ENCODE results near the gene TSR3. TPM values are rescaled to one million over a fixed set of nuclear protein-coding genes. Genes with fewer than 3 reads are reported as not detected.

TSR3 gene
- total RNA-seq, 1 donor from 2014 or later, result 60.6 TPM

DNA sequence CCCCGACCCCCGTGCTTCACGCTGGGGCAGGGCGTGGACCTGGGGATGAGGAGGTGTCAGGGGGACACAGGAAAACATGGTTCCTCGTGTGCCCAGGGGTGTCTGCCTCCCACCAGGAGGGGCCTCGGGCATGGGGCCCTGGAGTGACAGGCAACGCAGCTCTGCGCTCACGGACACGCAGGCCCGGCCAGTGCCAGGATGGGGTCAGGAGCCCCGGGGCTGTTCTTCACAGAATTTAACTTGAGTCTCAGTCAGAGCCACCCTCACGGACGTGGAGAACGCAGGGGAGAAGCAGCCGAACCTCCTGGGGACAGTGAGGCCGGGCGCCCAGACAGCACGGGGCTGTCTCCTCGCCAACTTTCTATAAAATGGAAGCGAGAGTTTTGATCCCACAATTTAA is 46.1 kb upstream of the TSR3 start:
- H3K36me3 ChIP-seq, result peaks cover 0 to 83% of the 10 kb centered on the region in 2 donors
- no peaks in the 10 kb centered on the region for H3K27me3 ChIP-seq

DNA sequence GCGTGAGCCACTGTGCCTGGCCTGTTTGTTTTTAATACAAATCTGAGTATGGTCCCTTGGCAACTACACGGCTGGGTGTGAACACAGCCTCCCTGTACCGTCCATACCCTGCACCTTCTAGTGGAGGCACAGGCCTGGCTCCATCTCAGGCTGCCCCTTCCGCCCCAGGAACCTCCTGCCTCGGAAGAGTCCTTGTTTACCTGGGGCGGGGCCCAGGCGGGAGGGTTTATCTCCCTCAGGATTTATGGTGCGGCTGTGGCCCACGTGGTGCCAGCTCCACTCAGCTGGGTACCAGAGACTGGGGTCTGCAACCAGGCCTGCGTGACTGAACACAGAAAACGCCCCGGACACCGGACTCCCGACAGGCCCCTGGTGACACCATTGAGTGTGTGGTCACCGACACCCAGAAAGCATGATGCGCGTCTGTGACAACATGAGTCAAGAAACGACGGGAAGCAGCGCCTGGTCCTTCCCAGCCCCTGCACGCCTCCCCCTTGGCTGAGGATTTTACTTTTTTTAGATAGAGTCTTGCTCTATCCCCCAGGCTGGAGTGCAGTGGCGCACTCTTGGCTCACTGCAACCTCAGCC is 43.9 kb upstream of the TSR3 start:
- Histone ChIP-seq H3K36me3 (peaks cover 0 to 83% of the 10 kb centered on the region in 2 donors), H3K9me3 (no peaks in the 10 kb centered on the region), H3K27me3 (no peaks in the 10 kb centered on the region), H3K27ac (no peak overlapping the region), H3K4me3 (no peak overlapping the region), H3K4me1 (no peaks in the 10 kb centered on the region)
- no peak for DNase-seq (ENCODE audit: extremely low spot score in 2 of 2)
- intact Hi-C loops (cut with DNase I), result no loop called here
- TF ChIP-seq POLR2AphosphoS5 (IDR thresholded peaks at IDR 0.05; ENCODE audit: insufficient read depth in 1 of 2, low read depth in 1 of 2), result no peak
- TF ChIP-seq POLR2A (IDR thresholded peaks at IDR 0.05), result no peak
- TF ChIP-seq, protein P1, sequence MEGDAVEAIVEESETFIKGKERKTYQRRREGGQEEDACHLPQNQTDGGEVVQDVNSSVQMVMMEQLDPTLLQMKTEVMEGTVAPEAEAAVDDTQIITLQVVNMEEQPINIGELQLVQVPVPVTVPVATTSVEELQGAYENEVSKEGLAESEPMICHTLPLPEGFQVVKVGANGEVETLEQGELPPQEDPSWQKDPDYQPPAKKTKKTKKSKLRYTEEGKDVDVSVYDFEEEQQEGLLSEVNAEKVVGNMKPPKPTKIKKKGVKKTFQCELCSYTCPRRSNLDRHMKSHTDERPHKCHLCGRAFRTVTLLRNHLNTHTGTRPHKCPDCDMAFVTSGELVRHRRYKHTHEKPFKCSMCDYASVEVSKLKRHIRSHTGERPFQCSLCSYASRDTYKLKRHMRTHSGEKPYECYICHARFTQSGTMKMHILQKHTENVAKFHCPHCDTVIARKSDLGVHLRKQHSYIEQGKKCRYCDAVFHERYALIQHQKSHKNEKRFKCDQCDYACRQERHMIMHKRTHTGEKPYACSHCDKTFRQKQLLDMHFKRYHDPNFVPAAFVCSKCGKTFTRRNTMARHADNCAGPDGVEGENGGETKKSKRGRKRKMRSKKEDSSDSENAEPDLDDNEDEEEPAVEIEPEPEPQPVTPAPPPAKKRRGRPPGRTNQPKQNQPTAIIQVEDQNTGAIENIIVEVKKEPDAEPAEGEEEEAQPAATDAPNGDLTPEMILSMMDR (IDR thresholded peaks at IDR 0.05), result no peak

More for the DNA sequence above, 46.1 kb upstream of the TSR3 start:
- TF ChIP-seq POLR2AphosphoS5 (IDR thresholded peaks at IDR 0.05; ENCODE audit: insufficient read depth in 1 of 2, low read depth in 1 of 2), result no peak
- TF ChIP-seq POLR2A (IDR thresholded peaks at IDR 0.05), result no peak
- TF ChIP-seq, protein P1 (IDR thresholded peaks at IDR 0.05), result no peak
- Histone ChIP-seq H3K9me3 (no peaks in the 10 kb centered on the region), H3K4me3 (no peak overlapping the region), H3K4me1 (no peaks in the 10 kb centered on the region), H3K27ac (no peak overlapping the region)
- intact Hi-C loops (cut with DNase I), result no loop called here
- no peak for DNase-seq (ENCODE audit: extremely low spot score in 2 of 2)

DNA sequence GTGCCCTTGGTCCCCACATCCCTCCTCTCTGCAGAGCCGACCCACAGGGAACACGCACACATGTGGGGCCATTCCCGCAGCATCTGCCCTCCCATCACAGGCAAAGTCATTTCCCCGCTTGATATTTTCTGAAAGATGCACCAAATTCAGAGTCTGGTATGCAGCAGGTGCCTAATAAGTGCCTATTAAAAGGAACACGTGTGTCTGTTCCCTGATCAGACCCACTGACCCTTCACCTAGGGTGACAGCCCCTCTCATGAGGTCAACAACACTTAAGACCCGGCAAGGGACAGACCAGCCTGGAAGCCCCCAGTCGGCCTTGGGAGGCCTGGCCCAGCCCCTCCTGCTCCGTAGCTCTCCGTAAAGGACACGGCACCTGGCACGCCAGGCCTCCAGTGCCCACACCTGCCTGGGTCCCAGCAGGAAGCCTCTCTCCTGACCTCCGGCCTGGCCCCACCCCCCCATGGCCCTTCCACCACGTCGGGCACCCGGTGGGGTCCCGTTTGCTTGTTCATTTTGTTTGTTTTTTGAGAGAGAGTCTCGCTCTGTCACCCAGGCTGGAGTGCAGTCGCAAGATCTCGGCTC is 42.8 kb upstream of the TSR3 start:
- no peak for DNase-seq (ENCODE audit: extremely low spot score in 2 of 2)
- no peaks in the 10 kb centered on the region for H3K27me3 ChIP-seq
- no peak overlapping the region for H3K27ac ChIP-seq
- H3K4me1 ChIP-seq, result no peaks in the 10 kb centered on the region
- H3K9me3 ChIP-seq, result no peaks in the 10 kb centered on the region
- intact Hi-C loops (cut with DNase I), result no loop called here
- peaks cover 0 to 90% of the 10 kb centered on the region in 2 donors for H3K36me3 ChIP-seq
- TF ChIP-seq, protein P1 (IDR thresholded peaks at IDR 0.05), result no peak
- TF ChIP-seq POLR2A (IDR thresholded peaks at IDR 0.05) (no peak), POLR2AphosphoS5 (IDR thresholded peaks at IDR 0.05; ENCODE audit: insufficient read depth in 1 of 2, low read depth in 1 of 2) (no peak)
- no peak overlapping the region for H3K4me3 ChIP-seq

DNA sequence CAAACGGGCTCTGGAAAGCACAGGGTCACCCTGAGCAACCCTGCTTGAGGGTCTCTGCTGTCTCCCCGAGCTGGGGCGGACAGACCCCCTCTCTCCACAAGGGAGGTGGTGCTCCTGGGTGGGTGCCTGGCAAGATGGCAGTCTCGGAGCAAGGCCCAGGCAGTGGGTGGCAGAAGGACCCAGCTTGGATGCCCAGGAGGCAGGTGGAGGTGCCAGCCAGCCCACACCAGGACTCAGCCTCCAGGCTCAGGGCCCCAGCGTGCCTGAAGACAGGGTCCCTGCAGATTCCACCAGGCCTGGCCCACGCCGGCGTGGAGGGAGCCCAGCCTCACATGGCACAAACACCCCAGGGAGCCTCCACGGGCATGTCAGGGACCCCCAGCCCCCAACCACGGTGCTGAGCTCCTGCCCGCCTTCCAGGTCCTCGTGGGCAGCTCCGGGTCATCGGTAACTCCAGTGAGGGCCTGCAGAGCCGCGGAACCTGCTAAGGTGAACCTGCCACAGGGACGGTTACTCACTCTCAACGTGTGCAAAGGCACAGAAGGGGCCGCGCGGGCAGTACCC is 42.0 kb upstream of the TSR3 start:
- no peaks in the 10 kb centered on the region for H3K27me3 ChIP-seq
- no peak overlapping the region for H3K27ac ChIP-seq
- no peak for DNase-seq (ENCODE audit: extremely low spot score in 2 of 2)
- TF ChIP-seq POLR2AphosphoS5 (IDR thresholded peaks at IDR 0.05; ENCODE audit: insufficient read depth in 1 of 2, low read depth in 1 of 2) (no peak), POLR2A (IDR thresholded peaks at IDR 0.05) (no peak)
- TF ChIP-seq, protein P1 (IDR thresholded peaks at IDR 0.05), result no peak
- no peak overlapping the region for H3K4me3 ChIP-seq
- peaks cover 0 to 84% of the 10 kb centered on the region in 2 donors for H3K36me3 ChIP-seq
- H3K9me3 ChIP-seq, result no peaks in the 10 kb centered on the region
- intact Hi-C loops (cut with DNase I), result no loop called here
- H3K4me1 ChIP-seq, result no peaks in the 10 kb centered on the region

DNA sequence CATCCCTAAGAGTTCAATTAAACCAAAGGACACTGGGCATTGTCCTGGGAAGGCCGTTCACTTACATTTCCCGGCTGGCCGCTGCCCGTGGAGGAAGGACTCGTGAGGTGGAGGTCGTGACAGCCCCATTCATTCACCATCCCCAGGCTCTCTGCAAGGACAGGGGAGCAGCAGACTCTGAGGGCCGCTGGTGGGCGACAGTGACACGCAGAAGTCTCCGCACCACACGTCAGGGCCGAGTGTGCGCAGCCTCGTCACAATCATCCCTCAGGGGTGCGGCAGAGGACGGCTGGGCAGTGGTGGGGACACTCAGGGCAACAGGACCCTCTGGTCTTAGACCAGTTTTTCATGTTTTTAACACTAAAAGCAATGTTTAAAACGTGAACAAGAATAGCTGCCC is 41.1 kb upstream of the TSR3 start:
- no peak overlapping the region for H3K27ac ChIP-seq
- no peaks in the 10 kb centered on the region for H3K27me3 ChIP-seq
- DNase-seq (ENCODE audit: extremely low spot score in 2 of 2), result no peak
- no peaks in the 10 kb centered on the region for H3K9me3 ChIP-seq
- no peak overlapping the region for H3K4me3 ChIP-seq
- intact Hi-C loops (cut with DNase I), result no loop called here
- H3K36me3 ChIP-seq, result peaks cover 0 to 75% of the 10 kb centered on the region in 2 donors
- TF ChIP-seq POLR2AphosphoS5 (IDR thresholded peaks at IDR 0.05; ENCODE audit: insufficient read depth in 1 of 2, low read depth in 1 of 2), result no peak
- TF ChIP-seq POLR2A (IDR thresholded peaks at IDR 0.05), result no peak
- no peaks in the 10 kb centered on the region for H3K4me1 ChIP-seq
